ENCODE results near the gene NMU. TPM values are rescaled to one million over a fixed set of nuclear protein-coding genes. Genes with fewer than 3 reads are reported as not detected.

The NMU gene
- total RNA-seq, 2 experiments from 2014 or later, result not detected

DNA sequence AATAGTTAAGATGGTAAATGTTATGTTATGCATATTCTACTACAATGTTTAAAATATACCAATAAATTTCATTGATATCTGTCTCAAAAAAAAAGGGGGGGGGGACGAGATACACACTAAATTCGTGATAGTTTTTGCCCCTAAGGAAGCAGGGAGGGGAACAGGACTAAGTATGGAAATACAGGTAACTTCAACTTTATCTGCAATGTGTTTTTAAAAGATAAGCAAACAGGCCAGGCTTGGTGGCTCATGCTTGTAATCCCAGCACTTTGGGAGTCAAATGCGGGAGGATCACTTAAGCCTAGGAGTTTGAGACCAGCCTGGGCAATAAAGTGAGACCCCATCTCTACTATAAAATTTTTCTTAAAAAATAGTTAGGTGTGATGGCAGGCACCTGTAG, 76.0 kb downstream of the NMU start:
- Histone ChIP-seq H3K9me2 (ENCODE audit: insufficient read depth, low read length) (no peaks in the 10 kb centered on the region), H3K79me2 (ENCODE audit: insufficient read depth, low read depth, low read length) (no peaks in the 10 kb centered on the region), H3K27ac (ENCODE audit: low read depth, low read length, poor library complexity, severe bottlenecking) (no peak overlapping the region), H3K4me3 (ENCODE audit: low read depth, low read length, poor library complexity, severe bottlenecking) (no peak overlapping the region), H3K9me3 (ENCODE audit: low read length) (no peaks in the 10 kb centered on the region), H3K36me3 (ENCODE audit: insufficient read depth, low read length) (no peaks in the 10 kb centered on the region), H4K20me1 (ENCODE audit: insufficient read depth, low read length) (no peaks in the 10 kb centered on the region), H2AFZ (ENCODE audit: low read length) (no peak overlapping the region), H3K4me1 (ENCODE audit: insufficient read depth, low read length, poor library complexity, severe bottlenecking) (peaks cover 11% of the 10 kb centered on the region), H3K4me2 (ENCODE audit: low read length) (no peak overlapping the region)
- intact Hi-C loops (cut with micrococcal nuclease; ENCODE audit: unreplicated experiment), result no loop called here
- TF ChIP-seq, protein P1, sequence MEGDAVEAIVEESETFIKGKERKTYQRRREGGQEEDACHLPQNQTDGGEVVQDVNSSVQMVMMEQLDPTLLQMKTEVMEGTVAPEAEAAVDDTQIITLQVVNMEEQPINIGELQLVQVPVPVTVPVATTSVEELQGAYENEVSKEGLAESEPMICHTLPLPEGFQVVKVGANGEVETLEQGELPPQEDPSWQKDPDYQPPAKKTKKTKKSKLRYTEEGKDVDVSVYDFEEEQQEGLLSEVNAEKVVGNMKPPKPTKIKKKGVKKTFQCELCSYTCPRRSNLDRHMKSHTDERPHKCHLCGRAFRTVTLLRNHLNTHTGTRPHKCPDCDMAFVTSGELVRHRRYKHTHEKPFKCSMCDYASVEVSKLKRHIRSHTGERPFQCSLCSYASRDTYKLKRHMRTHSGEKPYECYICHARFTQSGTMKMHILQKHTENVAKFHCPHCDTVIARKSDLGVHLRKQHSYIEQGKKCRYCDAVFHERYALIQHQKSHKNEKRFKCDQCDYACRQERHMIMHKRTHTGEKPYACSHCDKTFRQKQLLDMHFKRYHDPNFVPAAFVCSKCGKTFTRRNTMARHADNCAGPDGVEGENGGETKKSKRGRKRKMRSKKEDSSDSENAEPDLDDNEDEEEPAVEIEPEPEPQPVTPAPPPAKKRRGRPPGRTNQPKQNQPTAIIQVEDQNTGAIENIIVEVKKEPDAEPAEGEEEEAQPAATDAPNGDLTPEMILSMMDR (conservative IDR thresholded peaks at IDR 0.05; ENCODE audit: low read length), result no peak
- TF ChIP-seq EZH2phosphoT487 (IDR thresholded peaks at IDR 0.05; ENCODE audit: borderline replicate concordance, low read depth, low read length), result no peak
- ChIA-PET POLR2A (no interaction called here), CTCF (ENCODE audit: unreplicated experiment) (no interaction called here)
- no peak for DNase-seq (ENCODE audit: low spot score)
- BruUV-seq (replicated peaks), result no TSS peak

DNA sequence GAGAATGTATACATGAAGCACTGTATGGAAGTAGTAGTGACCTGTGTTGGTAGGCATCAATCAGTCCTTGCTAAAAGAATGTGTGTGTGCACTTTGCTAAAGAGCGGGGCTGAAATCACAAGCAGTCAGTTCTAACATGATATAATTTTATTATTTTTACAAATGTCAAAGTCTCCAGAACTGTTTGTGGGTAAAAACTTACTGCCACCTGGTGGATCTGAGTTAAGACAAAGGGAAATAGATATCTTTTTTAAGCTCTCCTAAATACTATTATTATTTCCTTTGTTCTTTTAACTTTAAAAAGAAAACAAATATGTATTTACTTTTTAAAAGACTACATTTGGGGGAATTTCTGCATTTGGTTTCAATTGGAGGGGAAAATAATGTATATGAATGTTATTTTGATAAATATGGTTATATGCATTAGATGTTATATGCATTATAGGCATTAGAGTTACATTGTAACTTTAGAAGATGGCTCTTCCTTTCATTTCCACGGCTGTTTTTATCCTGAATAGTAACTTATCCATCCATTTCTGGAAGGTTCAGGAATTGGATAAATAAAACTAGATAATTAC, 81.6 kb downstream of the NMU start:
- TF ChIP-seq, protein P1 (conservative IDR thresholded peaks at IDR 0.05; ENCODE audit: low read length), result peak; percentile 85
- no peak for TF ChIP-seq EZH2phosphoT487 (IDR thresholded peaks at IDR 0.05; ENCODE audit: borderline replicate concordance, low read depth, low read length)
- intact Hi-C loops (cut with micrococcal nuclease; ENCODE audit: unreplicated experiment), result loop anchor here (1.0 to 2.0 kb wide), 2 partner anchors 208 to 370 kb away; partner anchors contain the start of gene SRD5A3
- no peak overlapping the region for H2AFZ ChIP-seq (ENCODE audit: low read length)
- H3K9me3 ChIP-seq (ENCODE audit: low read length), result peaks cover 6% of the 10 kb centered on the region; the same call in 1 of the 2 replicates
- no peaks in the 10 kb centered on the region for H3K4me1 ChIP-seq (ENCODE audit: insufficient read depth, low read length, poor library complexity, severe bottlenecking)
- DNase-seq (ENCODE audit: low spot score), result peak; percentile 40
- no peaks in the 10 kb centered on the region for H3K79me2 ChIP-seq (ENCODE audit: insufficient read depth, low read depth, low read length)
- no peak overlapping the region for H3K4me2 ChIP-seq (ENCODE audit: low read length)
- no peak overlapping the region for H3K4me3 ChIP-seq (ENCODE audit: low read depth, low read length, poor library complexity, severe bottlenecking)
- no peaks in the 10 kb centered on the region for H3K9me2 ChIP-seq (ENCODE audit: insufficient read depth, low read length)
- POLR2A ChIA-PET, result interaction anchor here (0.9 to 1.2 kb wide), 3 partner anchors 10 to 209 kb away, joined by 3 read pairs; no protein-coding TSS in a partner anchor
- H4K20me1 ChIP-seq (ENCODE audit: insufficient read depth, low read length), result no peaks in the 10 kb centered on the region
- BruUV-seq (replicated peaks), result no TSS peak
- CTCF ChIA-PET (ENCODE audit: unreplicated experiment), result interaction anchor here (0.6 kb wide), 1 partner anchor 209 kb away, joined by 3 read pairs; no protein-coding TSS in a partner anchor
- no peak overlapping the region for H3K27ac ChIP-seq (ENCODE audit: low read depth, low read length, poor library complexity, severe bottlenecking)
- no peaks in the 10 kb centered on the region for H3K36me3 ChIP-seq (ENCODE audit: insufficient read depth, low read length)

All from OCI-LY7 (cell line).